GM12873 (cell line): ENCODE measurements around the gene SPRY2.

Source experiments
- CTCF ChIP-seq: IDR thresholded peaks from 2 replicates; pipeline ENCODE4 v1.5.1; 2012; ENCODE audit warnings: low read depth, mild to moderate bottlenecking, moderate library complexity, low read length, control low read depth; ENCODE audit not compliant: insufficient read depth; ENCODE audit errors: missing control alignments

The SPRY2 gene

GRCh38 chr13:80341101-80341755 is at the start of gene SPRY2:
TSS of gene SPRY2 (minus strand) at chr13:80341126. CDS start at chr13:80337705, 3,421 bp downstream.
- no peak for TF ChIP-seq CTCF

- TF ChIP-seq CTCF = no peak
Measured at GRCh38 chr13:80390338-80390737, 49.4 kb upstream of the SPRY2 start.

- no peak for TF ChIP-seq CTCF
Measured at GRCh38 chr13:80389073-80390038, 48.4 kb upstream of the SPRY2 start.

GRCh38 chr13:80388506-80388905 is 47.6 kb upstream of the SPRY2 start:
- no peak for TF ChIP-seq CTCF

- no peak for TF ChIP-seq CTCF
Measured at GRCh38 chr13:80386592-80386991, 45.7 kb upstream of the SPRY2 start.

- no peak for TF ChIP-seq CTCF
Measured at GRCh38 chr13:80386002-80386401, 45.1 kb upstream of the SPRY2 start.

GRCh38 chr13:80382576-80382975 is 41.6 kb upstream of the SPRY2 start:
- TF ChIP-seq CTCF = no peak
